ENCODE results near the gene SLC25A33. TPM values are rescaled to one million over a fixed set of nuclear protein-coding genes. Genes with fewer than 3 reads are reported as not detected.
A peak's percentile ranks its signal among the peaks of the same experiment; 100 is the strongest.

SLC25A33 gene
- total and polyA plus RNA-seq, 2 experiments from 2014 or later: 13.3 to 18.8 TPM

GRCh38 chr1:9539829-9540550, 725 bp downstream of the SLC25A33 start:
- Histone ChIP-seq H2AFZ (peak overlapping the region; percentile 14; the same call in 1 of the 2 replicates), H3K9me2 (ENCODE audit: insufficient read depth) (no peaks in the 10 kb centered on the region), H3K27me3 (ENCODE audit: insufficient read depth) (no peaks in the 10 kb centered on the region), H3K36me3 (ENCODE audit: insufficient read depth) (no peaks in the 10 kb centered on the region; the same call in 1 of the 2 replicates), H3K4me2 (peak overlapping the region; percentile 96), H3K4me1 (ENCODE audit: insufficient read depth) (peaks cover 18% of the 10 kb centered on the region), H4K20me1 (replicated peaks; ENCODE audit: insufficient read depth) (peaks cover 21% of the 10 kb centered on the region), H3K79me2 (replicated peaks; ENCODE audit: insufficient read depth) (peaks cover 52% of the 10 kb centered on the region), H3K27ac (ENCODE audit: low read depth) (no peak overlapping the region), H3F3A (replicated peaks; ENCODE audit: low read depth) (no peaks in the 10 kb centered on the region), H3K4me3 (peak overlapping the region; percentile 96)
- H3K27me3 Mint-ChIP-seq (ENCODE audit: insufficient read depth, low read depth, poor library complexity): peaks cover 17% of the 10 kb centered on the region
- DNase-seq (ENCODE audit: low spot score): peak; percentile 68
- no peaks in the 10 kb centered on the region; the same call in 2 of the 3 replicates for H3K9me3 Mint-ChIP-seq
- peak; percentile 56 for ATAC-seq
- TF ChIP-seq, protein P1, sequence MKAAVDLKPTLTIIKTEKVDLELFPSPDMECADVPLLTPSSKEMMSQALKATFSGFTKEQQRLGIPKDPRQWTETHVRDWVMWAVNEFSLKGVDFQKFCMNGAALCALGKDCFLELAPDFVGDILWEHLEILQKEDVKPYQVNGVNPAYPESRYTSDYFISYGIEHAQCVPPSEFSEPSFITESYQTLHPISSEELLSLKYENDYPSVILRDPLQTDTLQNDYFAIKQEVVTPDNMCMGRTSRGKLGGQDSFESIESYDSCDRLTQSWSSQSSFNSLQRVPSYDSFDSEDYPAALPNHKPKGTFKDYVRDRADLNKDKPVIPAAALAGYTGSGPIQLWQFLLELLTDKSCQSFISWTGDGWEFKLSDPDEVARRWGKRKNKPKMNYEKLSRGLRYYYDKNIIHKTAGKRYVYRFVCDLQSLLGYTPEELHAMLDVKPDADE (IDR thresholded peaks at IDR 0.05): no peak
- no peak for TF ChIP-seq NANOG (IDR thresholded peaks at IDR 0.05; ENCODE audit: borderline replicate concordance)
- no peak for TF ChIP-seq ZNF331 (CRISPR knock-in tag; IDR thresholded peaks at IDR 0.05; ENCODE audit: low read depth)
- TF ChIP-seq CREB1 (CRISPR knock-in tag; IDR thresholded peaks at IDR 0.05; ENCODE audit: low read depth): no peak
- TF ChIP-seq, protein P2, sequence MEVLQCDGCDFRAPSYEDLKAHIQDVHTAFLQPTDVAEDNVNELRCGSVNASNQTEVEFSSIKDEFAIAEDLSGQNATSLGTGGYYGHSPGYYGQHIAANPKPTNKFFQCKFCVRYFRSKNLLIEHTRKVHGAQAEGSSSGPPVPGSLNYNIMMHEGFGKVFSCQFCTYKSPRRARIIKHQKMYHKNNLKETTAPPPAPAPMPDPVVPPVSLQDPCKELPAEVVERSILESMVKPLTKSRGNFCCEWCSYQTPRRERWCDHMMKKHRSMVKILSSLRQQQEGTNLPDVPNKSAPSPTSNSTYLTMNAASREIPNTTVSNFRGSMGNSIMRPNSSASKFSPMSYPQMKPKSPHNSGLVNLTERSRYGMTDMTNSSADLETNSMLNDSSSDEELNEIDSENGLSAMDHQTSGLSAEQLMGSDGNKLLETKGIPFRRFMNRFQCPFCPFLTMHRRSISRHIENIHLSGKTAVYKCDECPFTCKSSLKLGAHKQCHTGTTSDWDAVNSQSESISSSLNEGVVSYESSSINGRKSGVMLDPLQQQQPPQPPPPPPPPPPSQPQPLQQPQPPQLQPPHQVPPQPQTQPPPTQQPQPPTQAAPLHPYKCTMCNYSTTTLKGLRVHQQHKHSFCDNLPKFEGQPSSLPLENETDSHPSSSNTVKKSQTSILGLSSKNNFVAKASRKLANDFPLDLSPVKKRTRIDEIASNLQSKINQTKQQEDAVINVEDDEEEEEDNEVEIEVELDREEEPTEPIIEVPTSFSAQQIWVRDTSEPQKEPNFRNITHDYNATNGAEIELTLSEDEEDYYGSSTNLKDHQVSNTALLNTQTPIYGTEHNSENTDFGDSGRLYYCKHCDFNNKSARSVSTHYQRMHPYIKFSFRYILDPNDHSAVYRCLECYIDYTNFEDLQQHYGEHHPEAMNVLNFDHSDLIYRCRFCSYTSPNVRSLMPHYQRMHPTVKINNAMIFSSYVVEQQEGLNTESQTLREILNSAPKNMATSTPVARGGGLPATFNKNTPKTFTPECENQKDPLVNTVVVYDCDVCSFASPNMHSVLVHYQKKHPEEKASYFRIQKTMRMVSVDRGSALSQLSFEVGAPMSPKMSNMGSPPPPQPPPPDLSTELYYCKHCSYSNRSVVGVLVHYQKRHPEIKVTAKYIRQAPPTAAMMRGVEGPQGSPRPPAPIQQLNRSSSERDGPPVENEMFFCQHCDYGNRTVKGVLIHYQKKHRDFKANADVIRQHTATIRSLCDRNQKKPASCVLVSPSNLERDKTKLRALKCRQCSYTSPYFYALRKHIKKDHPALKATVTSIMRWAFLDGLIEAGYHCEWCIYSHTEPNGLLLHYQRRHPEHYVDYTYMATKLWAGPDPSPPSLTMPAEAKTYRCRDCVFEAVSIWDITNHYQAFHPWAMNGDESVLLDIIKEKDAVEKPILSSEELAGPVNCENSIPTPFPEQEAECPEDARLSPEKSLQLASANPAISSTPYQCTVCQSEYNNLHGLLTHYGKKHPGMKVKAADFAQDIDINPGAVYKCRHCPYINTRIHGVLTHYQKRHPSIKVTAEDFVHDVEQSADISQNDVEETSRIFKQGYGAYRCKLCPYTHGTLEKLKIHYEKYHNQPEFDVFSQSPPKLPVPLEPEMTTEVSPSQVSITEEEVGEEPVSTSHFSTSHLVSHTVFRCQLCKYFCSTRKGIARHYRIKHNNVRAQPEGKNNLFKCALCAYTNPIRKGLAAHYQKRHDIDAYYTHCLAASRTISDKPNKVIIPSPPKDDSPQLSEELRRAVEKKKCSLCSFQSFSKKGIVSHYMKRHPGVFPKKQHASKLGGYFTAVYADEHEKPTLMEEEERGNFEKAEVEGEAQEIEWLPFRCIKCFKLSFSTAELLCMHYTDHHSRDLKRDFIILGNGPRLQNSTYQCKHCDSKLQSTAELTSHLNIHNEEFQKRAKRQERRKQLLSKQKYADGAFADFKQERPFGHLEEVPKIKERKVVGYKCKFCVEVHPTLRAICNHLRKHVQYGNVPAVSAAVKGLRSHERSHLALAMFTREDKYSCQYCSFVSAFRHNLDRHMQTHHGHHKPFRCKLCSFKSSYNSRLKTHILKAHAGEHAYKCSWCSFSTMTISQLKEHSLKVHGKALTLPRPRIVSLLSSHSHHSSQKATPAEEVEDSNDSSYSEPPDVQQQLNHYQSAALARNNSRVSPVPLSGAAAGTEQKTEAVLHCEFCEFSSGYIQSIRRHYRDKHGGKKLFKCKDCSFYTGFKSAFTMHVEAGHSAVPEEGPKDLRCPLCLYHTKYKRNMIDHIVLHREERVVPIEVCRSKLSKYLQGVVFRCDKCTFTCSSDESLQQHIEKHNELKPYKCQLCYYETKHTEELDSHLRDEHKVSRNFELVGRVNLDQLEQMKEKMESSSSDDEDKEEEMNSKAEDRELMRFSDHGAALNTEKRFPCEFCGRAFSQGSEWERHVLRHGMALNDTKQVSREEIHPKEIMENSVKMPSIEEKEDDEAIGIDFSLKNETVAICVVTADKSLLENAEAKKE (CRISPR knock-in tag; IDR thresholded peaks at IDR 0.05): no peak
- TF ChIP-seq POLR2AphosphoS5 (IDR thresholded peaks at IDR 0.05; ENCODE audit: low read depth): no peak
- H3K4me1 Mint-ChIP-seq: peaks cover 26% of the 10 kb centered on the region
- peak overlapping the region; percentile 90; the same call in 1 of the 2 replicates for H3K27ac Mint-ChIP-seq
- H3K4me3 Mint-ChIP-seq: peak overlapping the region; percentile 95
- H3K36me3 Mint-ChIP-seq (ENCODE audit: low read depth): peaks cover 24% of the 10 kb centered on the region
